Pulmonary artery endothelial cell (primary cell): ENCODE measurements around the gene NSUN2. TPM values are rescaled to one million over a fixed set of nuclear protein-coding genes. Genes with fewer than 3 reads are reported as not detected.
A peak's percentile ranks its signal among the peaks of the same experiment; 100 is the strongest.
"Not testable (repeated sequence)": the region's sequence is repeated elsewhere in the genome, so short reads cannot be mapped to it uniquely, and the experiment has no call there.

Source experiments
- DNase-seq: peaks from one replicate; pipeline ENCODE4 v3.0.0-alpha.2; 2011; ENCODE audit warnings: low read depth, low spot score
- total RNA-seq: library from RNA; depleted of rRNA; stranded (reverse); fragments of >200 nt; gene quantifications from 2 replicates; pipeline ENCODE4 v1.2.3, GENCODE V29; 2014

The NSUN2 gene
- total RNA-seq = 81.8 and 91.5 TPM in 2 replicates

DNA sequence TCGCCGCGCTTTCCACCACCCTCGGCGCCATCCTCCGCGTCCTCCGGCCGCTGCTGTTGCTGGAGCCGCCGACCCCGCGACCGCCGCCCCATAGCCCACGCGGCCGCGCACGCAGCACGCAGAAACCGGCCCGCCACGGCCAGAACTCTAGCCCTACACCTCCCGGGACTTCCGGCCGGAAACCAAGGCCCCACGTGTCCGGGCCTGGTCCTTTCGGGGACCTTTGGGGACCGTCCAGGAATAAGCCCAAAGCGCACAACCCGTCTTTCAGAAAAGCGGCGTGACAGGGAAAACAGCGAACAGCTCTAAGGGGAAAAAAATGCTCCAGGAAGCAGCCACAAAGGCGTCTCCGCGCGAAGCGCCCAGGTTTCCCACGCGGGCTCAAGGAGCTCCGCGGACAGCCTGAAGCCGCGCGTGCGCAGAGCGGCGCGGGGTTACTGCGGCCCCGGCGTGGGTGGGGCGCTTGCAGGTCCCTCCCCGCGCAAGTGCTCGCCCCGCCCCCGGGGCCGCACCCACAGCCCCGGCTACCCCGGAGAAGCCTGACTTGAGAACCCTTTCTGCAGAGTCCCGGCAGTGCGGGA, at the start of gene NSUN2, which contains the start of gene SRD5A1:
TSS of gene NSUN2 (minus strand) at position 157 of the 581 bp plus-strand sequence. CDS start at position 92, 65 bp downstream.
TSS of gene SRD5A1 (plus strand) at position 553 of the 581 bp plus-strand sequence. CDS start 137 bp downstream, outside the sequence.
- DNase-seq = peak; percentile 47

- no peak for DNase-seq
These were observed 49.4 kb upstream of the NSUN2 start for GRCh38 chr5:6682239-6682638.

DNA sequence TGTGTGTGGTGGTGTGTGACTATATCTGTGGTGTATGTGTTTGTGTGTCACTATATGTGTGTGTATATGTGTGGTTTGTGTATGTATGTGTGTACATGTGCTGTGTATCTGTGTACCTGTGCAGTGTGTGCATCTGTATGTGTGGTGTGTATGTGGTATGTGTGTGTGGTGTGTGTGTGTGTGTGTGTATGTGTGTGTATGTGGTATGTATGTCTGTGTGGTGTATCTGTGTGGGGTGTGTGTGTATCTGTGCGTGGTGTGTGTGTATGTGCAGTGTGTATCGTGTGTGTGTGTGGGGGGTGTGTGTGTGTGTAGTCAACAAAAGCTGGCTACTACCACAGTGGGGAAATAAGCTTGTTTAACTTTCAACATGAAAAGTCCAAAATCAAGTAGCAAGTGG, 48.8 kb upstream of the NSUN2 start:
- no peak for DNase-seq

DNA sequence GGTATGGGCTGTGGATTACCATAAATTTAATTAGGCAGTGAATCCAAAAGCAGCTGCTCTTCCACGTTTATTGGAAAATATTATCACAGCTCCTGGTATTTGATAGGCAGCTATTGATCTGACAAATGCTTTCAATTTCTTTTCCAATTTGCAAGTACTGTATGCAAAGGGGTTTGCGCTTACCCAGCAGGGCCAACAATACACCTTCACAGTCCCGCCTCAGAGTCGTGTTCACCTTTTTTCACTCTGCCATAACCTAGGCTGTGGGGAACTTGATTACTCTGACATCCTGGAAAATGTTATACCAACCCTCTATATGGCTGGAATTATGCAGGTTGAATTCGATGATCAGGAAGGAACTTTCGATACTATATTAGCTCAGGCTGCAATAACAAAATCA, 48.1 kb upstream of the NSUN2 start:
- no peak for DNase-seq

GRCh38 chr5:6678385-6678784, 45.5 kb upstream of the NSUN2 start:
- DNase-seq = no peak

DNA sequence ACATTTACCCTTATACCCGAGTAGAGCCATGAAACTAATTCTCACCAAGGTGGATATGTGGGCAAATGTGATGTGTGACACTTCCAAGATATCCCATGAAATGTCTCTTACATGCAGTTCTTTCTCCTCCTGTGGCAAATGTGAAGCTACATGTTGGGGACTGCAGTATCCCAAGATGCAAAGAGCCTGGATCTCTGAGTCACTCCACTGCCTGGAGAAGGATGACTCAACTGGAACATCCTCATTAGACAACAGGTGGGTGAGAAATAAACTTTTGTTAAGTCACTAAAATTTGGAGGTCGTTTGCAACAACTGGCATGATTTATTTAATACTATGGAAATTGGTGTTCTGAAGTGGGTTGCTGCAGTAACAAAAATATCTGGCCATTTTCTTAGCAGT, 43.9 kb upstream of the NSUN2 start:
- no peak for DNase-seq

- no peak for DNase-seq
These were observed 43.1 kb upstream of the NSUN2 start for GRCh38 chr5:6675784-6676491.

DNA sequence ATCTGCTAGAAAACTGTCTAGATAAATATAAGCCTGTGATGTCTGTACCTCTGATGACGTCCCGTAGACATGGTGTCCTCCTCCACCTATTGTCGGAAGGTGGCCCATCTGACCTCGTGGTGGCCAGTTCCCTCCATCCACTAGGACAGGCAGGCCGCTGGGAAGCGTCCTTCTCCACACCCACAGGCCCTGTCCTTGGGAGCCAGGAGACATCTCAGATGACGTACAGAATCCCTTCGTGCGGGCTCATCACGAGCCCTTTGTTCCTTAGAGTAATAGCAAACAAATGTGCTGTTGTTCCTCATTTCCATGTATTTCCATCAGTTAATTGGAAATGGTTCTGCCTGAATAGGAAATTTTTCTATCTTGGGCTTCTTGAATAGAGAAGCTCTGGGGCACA, 42.0 kb upstream of the NSUN2 start:
- DNase-seq = no peak

GRCh38 chr5:6674421-6674820, 41.6 kb upstream of the NSUN2 start:
- no peak for DNase-seq

DNA sequence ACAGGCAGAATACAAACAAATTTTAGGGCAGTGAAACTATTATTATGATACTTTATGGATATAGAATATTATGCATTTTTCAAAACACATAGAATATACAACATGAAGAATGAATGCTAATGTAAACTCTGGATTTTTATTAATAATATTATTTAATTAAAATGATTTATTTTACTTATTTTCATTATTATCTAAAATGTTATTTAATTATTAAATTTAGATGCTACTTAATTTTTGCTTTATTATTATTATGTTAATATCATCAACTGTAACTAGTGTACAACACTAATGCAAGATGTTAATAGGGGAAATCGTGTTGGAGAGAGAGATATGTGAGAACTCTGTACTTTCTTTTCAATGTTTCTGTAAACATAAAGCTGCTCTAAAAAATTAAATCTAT, 41.1 kb upstream of the NSUN2 start:
- DNase-seq = no peak

DNA sequence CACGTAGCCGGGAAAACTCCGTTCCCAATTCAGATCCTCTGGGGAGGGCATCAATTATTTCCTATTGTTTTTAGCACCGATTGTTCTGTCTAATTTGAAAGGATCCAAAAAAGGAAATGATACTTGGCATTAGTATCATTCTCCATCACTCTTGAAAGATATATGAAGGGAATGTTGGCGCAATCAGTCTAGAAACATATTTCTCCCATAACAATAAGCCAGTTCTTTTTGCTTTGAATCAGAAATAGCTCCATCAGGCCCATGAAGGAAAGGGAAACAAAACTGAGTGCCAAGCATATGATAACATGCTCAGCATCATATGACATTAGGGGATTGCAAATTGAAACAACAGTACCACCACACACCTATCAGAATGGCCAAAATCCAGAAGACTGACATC, 40.2 kb upstream of the NSUN2 start:
- no peak for DNase-seq

DNA sequence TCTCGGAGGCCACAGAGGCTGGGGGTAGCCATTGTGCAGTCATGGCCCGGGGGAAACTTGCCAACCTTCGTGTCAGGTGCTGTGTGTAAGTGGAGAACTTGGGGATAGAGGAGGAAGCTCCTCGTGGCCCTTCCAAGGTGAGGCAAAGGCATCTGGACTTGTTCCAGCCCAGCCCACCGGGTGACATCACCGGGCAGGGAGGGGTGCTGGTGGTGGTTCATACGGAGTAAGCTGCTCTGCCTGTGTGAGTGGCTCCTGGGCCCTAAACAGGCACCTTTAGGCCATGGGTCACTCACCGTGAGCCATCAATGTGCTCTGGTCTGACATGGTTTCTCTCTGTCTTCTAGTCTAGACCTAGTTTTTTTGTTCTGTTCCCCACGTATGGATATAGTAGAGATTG, 35.9 kb upstream of the NSUN2 start:
- not testable (repeated sequence) for DNase-seq

DNA sequence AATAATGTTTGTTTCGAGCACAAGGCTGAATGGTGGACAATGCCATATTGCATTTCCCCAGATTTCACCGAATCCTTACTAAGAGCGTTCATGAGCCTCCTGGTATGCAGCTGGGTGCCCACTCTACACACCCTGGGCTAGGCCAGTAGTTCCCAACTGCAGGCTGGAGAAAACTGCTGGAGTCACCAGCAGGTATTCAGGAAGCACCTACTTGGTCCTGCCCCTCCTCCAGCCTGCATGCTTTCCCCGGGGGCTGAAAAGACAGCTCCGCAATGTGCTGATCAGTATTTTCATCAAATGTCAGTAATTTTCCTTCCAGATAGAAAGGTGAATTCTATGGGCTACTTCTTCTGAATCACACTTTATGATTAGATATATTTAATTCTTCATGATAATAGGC, 34.8 kb upstream of the NSUN2 start:
- DNase-seq = no peak

GRCh38 chr5:6666762-6667161, 33.9 kb upstream of the NSUN2 start:
- no peak for DNase-seq

DNA sequence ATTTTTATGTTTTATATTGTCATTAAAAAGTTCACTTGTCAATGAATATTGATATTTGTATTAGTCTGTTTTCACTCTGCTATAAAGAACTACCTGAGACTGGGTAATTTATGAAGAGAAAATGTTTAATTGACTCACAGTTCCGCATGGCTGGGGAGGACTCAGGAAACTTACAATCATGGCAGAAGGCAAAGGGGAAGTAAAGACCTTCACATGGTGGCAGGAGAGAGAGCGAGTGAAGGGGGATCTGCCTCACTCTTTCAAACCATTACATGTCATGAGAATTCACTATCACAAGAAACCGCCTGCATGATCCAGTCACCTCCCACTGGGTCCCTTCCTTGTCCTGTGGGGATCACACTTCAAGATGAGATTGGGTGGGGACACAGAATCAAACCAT, 27.8 kb upstream of the NSUN2 start:
- DNase-seq = no peak

- no peak for DNase-seq
These were observed 27.3 kb upstream of the NSUN2 start for GRCh38 chr5:6659941-6660684.

DNA sequence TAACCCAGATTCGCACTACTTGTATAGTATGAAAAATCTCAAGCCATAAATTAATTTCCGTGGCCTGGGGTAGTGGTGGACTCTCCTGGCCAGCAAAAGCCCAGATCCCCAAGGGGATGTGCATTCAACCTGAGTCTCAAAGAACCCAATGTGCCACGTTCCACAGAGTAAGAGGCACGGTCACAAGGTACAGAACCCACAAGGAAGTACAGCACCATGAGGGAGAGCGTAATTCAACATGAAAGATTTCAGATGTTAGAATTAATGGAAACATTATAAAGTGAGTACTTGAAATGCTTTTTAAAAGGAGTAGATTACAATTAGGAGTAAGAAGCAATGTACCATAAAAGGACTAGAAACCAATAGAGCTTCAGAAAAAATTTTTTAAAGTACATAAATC, 23.8 kb upstream of the NSUN2 start:
- DNase-seq = no peak

DNA sequence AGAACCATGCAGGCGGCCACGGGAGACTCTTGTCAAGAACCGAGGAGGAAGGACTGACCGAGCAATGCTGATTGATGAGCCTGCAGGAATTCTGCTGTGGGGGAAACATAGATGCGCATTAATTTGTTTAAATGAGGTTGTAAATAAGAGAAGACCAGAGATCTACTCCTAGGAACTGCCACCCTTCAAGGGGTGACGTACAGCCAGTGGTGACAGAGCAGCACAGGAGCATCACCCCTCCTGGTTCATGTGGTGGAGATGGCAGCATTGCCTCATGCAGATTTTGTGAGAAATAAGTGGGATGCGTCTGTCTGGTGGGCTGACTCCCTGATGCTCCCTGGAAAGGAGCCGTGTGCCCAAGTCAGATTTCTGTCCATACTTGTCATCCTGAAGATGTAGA, 22.6 kb upstream of the NSUN2 start:
- DNase-seq = no peak

GRCh38 chr5:6652025-6652424, 19.2 kb upstream of the NSUN2 start:
- DNase-seq = no peak

DNA sequence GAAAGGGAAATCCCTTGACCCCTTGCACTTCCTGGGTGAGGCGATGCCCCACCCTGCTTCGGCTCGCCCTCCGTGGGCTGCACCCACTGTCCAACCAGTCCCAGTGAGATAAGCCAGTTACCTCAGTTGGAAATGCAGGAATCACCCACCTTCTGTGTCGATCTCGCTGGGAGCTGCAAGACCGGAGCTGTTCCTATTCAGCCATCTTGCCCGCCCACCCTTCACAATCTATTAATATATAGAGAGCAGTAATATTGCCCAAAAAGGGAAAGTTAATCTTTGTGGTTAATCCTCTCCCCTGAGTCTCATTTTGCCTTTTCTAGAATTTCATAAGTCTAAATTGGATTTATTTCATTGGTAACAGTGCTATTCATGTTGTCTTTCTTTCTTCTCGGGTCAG, 16.8 kb upstream of the NSUN2 start:
- DNase-seq = no peak

DNA sequence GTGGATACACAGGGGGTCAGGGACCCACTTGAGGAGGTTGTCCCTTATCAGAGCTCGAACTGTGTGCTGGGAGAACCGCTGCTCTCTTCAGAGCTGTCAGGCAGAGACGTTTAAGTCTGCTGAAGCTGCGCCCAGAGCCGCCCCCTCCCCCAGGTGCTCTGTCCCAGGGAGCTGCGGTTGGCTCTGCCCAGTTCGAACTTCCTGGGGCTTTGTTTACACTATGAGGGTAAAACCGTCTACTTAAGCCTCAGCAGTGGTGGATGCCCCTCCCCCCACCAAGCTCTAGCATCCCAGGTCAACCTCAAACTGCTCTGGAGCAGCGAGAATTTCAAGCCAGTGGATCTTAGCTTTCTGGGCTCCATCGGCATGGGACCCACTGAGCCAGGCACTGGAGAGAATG, 16.3 kb upstream of the NSUN2 start:
- no peak for DNase-seq

DNA sequence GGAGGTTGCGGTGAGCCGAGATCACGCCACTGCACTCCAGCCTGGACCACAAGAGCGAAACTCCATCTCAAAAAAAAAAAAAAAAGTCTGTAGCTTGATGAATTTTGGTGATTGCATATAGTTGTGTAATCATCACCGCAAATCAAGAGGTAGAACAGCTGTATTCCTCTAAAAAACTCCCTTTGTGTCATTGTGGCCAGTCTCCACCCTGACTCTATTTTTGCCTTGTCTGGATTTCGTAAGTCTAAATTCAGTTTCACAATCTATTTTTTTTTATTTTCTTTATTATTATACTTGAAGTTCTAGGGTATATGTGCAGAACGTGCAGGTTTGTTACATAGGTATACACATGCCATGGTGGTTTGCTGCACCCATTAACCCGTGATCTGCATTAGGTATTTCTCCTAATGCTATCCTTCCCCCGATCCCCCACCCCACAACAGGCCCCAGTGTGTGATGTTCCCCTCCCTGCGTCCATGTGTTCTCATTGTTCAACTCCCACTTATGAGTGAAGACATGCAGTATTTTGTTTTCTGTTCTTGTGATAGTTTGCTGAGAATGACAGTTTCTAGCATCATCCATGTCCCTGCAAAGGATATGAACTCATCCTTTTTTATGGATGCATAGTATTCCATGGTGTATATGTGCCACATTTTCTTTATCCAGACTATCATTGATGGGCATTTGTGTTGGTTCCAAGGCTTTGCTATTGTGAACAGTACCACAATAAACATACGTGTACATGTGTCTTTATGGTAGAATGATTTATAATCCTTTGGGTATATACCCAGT, 12.9 kb upstream of the NSUN2 start:
- not testable (repeated sequence) for DNase-seq
